NCI-H2107 treated with DMSO at 0.1 percent for 48 hours (cell line): ENCODE measurements around the gene HCAR2.
"Not testable (repeated sequence)": the region's sequence is repeated elsewhere in the genome, so short reads cannot be mapped to it uniquely, and the experiment has no call there.

Experiments used
- DNase-seq: peaks from one replicate; lab custom pipeline; 2025; ENCODE audit not compliant: unreplicated experiment; lab: John Stamatoyannopoulos, UW

Gene HCAR2

DNA sequence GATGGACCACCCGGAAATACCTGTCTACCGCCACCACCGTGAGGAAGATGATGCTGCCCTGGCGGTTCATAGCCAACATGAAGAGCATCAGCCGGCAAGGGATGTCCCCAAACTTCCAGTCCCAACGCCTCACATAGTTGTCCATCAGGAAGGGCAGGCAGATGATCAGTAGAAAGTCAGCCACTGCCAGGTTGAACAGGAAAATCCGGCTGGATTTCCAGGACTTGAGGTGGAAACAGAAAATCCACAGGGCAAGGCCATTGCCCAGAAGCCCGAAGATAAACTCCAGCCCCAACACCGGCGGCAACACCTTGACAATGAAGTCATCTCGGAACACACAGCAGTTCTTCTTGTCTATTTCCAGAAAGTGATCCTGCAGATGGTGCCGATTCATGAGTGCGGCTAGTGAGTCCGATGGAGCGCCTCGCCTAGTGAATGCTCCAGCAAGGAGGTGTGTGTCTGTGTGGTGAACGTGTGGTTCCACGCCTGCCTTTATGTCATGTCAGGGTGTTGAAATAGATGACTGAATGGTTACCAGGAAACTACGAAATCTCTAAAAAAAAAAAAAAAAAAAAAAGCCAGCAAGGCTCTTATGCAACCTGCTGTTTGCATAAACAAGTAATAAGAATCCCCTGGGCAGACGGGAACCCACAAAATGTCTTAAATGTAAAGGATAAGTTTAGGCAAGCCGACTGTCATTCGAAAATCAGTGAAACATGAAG lies at the start of gene HCAR2:
Gene HCAR2 (minus strand): TSS at position 468 of the 722 bp plus-strand sequence. CDS start 74 bp downstream, at position 394.
- peak; percentile 24 for DNase-seq

DNA sequence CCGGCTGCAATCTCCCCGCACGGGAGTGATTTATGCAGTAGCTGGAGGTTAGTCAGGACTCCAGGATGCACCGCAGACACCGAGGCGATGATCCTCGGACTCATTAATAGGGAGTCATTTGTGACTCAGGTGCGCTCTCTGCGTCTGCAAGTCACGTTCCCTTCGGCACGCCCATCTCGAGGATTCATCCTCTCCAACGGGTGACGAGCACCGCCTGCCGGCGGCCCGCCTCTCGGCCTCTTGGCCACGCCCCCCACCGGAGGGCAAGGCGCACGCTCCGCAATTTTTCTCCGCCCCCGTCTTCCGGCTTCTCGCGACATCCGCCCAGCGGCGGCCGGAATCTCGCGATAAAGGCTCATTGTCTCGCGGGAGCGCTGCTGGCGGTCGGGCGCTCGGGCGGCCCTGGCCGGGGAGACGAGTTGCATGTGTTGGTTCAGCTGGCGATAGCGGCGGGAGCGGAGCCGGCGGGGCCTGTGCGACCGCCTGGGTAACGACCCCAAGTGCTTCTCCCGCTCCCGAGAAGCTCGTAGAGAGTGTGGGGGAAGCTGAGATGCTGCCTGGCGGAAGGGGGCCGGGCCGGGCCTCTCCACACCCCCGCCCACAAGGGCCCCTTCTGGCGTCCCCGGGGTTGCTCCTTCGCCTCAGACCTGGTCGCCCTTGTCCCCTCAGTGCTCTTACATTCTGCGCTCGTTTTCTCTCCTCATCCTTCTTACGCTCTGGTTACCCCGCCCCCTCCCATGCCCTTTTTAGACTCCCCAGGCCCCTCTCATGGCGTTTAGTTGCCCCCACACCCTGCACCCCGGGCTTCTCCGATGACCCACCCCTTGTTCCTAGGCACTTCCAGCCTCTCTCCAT lies 49.5 kb upstream of the HCAR2 start, which contains the start of gene DENR:
Gene DENR (plus strand): TSS at position 361 of the 855 bp plus-strand sequence. CDS start 878 bp downstream, outside the sequence.
- peak; percentile 95 for DNase-seq

DNA sequence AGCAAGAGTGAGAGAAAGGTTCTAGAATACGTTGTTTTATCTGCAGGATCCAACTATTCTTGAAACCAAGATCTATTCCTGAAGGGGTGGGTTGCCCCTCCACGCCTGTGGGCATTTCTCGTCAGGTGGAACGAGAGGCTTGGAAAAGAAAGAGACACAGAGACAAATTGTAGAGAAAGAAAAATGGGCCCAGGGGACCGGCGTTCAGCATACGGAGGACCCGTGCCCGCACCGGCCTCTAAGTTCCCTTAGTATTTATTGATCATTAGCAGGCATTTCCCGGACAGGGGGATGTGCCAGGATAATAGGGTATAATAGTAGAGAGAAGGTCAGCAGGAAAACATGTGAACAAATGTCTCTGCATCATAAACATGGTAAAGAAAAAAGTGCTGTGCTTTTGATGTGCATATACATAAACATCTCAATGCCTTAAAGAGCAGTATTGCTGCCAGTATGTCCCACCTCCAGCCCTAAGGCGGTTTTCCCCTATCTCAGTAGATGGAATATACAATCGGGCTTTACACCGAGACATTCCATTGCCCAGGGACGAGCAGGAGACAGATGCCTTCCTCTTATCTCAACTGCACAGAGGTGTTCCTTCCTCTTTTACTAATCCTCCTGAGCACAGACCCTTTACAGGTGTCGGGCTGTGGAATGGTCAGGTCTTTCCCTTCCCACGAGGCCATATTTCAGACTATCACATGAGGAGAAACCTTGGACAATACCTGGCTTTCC lies 47.8 kb upstream of the HCAR2 start:
- DNase-seq = not testable (repeated sequence)

DNA sequence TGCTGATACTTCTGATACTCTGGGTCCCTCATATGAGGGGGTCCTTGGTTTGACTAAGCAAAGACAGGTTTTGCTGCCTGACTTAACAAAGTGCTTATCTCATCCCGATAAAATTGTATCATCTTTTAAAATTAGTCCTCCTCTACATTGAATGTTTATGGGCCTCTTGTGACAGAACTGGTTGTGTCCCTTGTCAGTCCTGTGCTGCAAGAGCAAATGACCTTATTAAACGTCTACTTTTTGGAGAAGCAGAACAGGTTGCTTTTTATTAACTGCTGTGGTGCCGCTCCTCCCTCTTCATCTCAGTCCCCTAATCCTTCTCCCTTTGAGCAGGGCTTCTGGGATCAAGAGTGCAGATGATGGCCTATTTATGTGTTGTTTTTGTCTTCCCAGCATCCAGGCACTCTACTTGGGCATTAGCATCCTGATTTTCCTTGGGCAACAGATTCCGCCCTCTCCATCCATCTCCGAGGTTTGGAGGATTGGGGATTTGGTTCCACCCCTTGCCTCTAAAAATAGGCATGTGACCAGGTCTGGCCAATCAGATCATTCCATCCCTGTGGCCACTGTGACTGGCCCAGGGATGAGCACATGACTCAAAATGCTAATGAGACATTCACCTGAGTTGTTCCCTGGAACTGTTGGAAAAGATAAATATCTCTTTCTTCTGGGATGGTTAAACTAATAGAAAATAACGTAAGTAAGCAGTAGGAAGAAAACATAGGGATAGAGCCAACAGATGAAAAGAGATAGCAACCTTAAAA lies 46.6 kb upstream of the HCAR2 start:
- DNase-seq = no peak

DNA sequence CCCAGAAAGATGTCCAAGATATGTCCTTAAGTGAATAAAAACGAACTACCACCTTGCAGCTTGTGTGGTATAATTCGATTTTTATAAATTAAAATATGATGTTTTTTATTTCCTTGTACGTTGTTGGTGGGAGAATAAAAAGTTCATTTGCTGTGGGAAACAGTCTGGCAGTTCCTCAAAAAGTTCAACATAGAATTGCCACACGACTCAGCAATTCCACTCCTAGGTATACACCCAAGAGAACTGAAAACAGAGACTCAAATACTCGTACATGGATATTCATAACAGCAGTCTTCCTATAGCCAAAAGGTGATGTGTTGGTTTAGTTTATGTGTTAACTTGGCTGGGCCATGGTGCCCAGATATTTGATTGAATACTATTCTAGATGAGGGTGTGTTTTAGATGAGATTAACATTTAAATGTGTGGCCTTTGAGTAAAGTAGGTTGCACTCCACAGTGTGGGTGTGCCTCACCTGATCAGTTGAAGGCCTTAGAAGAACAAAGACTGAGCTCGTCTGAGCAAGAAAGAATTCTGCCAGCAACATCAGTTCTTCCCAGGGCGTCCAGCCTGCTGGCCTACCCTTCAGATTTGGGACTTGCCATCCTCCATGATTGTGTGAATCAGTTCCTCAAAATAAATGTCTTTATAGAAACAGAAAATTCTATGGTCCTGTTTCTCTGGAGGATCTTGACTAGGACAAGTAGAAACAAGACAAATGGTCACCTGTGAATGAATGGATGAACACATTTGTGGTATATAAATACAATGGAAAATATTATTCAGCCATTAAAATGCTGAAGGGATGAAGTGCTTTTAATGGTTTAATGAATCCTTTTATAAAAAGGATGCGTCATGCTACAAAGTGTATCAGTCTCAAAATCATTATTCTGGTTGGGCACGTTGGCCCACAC lies 44.3 kb upstream of the HCAR2 start:
- DNase-seq = no peak

DNA sequence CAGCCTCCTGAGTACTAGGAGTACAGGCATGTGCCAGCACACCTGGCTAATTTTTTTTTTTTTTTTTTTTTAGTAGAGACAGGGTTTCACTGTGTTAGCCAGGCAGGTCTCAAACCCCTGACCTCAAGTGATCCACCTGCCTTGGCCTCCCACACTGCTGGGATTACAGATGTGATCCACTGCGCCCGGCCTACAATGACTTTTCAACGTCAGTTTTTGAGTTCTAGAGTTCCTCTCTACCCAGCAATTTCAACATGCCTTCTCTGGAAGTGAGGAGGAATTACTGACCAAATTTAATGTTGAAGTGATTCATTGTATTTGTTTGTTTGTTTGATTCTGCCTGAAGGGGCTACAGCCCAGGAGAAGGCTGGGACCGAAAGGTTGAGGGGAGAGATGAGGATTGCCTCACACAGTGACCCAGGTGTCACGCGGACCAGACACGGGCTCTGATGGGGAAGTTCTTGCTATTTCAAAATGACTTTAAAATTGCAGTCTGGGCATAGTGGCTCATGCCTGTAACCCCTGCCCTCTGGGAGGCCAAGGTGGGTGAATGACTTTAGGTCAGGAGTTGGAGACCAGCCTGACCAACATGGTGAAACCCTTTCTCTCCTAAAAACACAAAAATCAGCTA lies 40.9 kb upstream of the HCAR2 start:
- no peak for DNase-seq

DNA sequence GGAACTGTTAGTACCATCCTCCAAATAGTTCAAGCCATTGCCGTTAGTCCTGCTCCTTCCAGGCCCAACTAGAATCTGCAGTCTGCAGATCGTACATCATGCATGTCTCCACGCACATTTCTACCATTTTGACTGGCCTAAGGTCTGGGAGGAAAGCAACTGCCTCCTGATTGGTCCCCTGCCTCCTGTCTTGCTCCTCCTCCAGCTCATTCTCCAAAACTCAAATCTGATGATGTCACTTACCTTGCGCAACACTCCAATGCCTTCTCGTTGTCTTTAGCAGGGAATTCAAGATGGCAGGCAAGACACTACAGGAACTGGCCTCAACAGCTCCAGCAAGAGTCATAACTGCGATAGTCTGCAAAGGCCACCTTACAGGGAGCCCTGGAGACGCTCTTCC lies 37.2 kb upstream of the HCAR2 start:
- DNase-seq = no peak

DNA sequence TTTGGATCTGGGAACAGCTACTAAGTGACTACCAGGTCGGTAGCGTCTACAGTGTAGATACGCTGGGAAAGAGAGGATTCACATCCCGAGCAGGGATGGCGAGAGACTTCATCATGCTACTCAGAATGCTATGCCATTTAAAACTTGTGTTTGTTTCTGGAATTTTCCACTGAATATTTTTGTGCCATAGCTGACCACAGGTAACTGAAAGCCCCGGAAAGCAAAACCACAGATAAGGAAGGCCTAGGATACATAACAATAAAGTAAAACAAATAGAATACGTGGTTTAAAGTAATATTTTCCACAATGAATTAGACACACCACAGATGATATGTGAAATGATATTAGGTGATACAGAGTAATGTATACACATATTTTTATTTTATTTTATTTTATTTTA lies 35.4 kb upstream of the HCAR2 start:
- DNase-seq = no peak

DNA sequence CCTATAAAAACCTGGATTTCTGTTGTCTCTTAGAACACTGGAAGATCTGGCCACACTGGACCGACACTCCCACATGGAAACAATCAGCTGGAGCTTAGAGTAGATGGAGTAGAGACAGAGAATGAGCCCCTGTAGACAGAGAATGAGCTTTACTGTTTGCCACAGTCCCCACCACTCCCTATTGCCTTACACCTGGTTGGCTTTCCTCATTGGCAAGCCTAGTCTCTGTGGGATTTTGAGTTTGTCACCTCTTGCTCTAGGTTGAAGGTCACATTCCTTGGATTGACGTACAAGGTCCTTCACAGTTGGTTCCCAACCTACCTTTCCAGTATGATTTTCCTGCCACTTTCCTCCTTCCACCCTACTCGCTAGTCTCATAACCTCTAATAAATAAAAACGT lies 29.5 kb upstream of the HCAR2 start:
- no peak for DNase-seq

DNA sequence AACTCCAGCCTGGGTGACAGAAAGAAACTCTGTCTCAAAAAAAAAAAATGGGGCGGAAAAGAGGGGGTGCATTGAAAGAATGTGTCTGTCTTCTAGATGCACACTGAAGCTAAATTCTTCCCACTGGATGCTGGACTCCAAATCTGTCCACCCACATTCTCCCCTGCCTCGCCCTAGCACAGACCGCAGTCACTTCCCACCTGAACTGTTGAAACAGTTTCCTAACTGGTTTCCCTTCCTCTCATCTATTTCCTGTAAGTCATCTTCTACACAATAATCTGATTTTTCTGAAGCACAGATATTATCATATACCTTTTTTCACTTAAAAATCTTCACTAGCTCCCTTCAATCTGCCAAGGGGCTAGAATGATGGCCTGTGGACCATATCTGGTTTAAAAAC lies 29.0 kb upstream of the HCAR2 start:
- DNase-seq = no peak

DNA sequence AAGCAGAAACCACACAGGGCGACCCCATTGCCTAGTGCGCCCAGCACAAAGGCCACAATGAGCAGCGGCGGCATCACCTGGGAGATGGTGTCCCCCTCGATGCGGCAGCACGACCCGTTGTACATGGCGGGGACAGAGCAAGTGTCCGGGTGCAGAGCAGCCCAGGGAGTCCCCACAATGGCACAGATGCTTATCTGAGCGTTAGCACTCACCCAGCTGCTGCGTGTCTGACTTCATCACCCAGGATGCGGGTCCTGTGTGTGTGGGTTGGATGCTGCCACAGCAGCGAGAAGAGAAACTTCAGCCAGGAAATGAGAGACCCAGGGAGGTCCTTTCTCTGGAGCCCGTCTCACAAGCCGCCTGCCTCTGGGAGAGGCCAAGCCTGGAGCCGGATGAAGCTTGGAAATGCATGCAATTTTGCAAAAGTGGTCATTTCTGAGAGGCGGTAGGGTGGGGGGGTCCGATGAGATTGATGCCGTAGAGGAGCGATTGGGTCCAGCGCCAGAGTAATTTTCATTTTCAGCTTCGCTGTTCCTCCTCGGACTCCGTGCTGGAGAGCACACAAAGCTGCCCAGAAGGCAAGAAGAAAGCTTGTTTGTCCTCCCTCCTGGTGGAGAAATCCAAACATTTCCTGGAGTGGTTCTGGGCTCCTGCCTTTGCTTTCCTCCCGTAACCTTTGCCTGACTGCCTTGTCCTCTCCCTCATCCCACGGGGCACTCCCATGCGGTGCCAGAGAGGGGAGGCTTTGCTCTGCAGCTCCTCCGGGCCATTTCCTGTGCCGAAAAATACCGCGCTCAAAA lies 27.3 kb upstream of the HCAR2 start, which contains the start of gene HCAR1:
Gene HCAR1 (minus strand): TSS at position 630 of the 800 bp plus-strand sequence. CDS start 505 bp downstream, at position 125.
- DNase-seq = peak; percentile 13

DNA sequence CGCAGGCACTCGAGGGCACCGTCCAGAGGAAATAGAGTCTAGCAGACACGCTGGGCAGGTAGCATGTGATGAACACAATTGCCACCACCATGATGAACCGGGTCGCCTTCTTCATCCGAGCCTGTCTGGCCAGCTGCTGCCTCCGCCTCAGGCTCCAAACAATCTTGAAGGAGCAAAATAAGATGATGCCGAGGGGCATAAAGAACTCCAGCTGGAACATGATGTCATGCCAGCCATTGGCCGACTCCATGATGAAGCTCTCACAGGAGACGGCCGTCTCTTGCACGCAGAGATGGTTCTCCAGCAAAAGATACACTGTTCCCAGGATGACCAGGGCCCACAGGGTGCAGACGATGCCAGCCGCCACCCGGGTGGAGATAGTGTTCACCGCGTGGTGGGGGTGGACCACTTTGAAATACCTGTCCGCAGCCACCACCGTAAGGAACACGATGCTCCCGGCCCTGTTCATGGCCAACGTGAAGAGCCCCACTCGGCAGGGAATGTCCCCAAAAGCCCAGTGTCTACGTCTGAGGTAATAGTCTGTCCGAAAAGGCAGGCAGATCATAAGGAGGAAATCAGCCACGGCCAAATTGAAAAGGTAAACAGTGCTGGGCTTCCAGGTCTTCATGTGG lies 26.5 kb upstream of the HCAR2 start:
- no peak for DNase-seq

DNA sequence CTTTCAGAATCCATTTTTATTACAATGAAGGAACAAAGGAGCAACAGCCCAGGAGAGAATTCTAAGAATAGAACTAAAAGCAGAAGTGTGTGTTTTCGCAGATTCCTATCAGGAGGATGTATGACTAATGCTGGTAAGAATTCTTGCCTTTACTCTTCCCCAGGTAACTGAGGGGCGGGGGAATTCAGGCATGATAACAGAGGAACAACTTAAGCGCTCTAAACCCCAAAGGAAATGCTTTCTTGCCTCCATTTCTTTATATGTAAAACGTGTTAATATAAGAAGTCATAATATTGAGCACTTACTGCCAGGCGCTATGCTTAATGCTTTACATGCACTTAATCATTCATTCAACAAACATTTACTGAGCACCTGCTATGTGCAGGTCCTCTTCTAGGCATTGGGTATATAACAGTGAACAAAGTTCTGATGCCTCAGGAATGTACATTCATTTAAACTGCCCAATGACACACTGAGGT lies 23.0 kb upstream of the HCAR2 start:
- DNase-seq = no peak

DNA sequence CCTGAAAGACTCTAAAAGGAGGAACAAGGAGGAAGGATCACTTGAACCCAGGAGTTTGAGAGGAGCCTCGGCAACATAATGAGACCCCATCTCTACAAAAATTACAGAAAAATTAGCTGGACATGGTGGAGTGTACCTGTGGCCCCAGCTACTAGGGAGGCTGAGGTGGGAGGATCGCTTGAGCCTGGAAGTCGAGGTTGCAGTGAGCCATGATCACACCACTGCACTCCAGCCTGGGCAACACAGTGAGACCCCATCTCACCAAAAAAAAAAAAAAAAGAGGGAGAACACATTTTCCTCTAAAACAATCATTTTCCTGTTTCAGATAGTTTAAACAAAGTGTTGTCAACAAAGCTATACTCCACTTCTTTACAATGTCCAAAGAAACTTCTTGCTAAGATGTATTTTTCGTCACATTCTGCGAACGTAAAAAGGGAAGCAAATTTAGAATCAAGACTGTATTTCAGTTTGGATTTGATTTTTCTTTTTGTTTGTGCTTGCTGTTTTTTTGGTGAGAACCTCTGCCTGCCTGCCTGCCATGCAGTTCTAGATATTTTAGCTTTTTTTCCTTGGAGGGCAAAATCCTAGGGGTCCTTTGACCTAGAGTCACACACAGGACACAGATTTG lies 22.4 kb upstream of the HCAR2 start:
- DNase-seq = no peak

DNA sequence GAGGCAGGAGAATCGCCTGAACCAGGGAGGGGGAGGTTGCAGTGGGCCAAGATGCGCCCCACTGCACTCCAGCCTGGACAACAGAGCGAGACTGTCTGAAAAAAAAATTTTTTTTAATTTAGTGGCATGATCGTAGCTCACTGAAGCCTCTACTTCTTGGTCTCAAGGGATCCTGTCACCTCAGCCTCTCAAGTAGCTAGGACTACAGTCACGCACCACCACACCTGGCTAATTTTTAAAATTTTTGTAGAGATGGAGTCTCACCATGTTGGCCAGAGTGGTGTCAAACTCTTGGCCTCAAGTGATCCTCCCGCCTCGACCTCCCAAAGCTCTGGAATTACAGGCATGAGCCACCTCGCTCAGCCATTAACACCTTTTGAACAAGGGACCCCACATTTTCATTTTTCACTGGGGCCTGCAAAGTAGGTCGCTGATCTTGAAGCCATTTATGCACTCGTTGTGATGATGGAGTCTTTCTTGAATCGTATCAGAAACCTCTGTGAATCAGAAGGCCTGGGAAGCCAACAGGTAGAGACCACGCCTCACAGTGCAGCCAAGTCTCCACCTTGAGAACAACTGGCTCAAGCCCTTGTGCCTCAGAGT lies 21.6 kb upstream of the HCAR2 start:
- DNase-seq = no peak

DNA sequence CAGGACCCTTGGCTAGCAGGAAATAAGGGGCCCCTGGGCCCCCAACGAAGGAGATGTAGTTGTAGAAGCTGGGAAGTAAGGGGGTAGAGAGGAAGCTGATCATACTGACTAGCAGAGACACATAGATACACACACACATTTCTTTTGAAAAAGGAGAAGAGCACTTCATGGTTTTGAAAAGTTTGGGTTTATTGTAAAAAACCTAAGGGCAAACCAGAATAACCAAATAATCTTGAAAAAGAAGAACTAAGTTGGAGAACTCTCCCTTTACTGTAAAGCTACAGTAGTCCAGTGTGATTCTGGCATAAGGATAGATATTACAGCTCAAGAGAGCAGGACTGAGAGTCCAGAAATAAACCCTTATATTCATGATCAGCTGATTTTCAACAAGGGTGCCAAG lies 19.2 kb upstream of the HCAR2 start:
- no peak for DNase-seq

DNA sequence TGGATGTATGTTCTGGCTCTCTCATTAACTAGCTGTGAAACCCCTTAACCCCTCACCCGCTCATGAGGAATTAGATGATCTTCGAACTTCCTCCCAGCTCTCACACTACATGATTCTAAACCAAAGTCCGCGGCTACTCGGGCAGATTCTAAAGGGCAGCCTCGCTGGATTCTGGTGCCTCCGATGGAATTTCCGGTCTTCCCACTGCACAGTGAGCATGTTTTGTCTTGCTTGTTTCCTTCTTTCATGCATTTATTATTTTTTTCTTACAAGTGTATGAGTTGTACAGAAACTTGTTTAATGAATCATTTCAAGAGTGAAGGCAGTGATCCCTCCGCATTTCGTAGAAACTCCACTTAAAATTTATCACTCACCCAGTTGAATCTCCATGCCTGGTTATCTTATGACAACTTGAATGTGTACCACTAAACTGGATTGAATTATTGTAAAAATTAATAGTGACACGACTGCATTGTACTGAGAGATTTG lies 17.9 kb upstream of the HCAR2 start:
- DNase-seq = no peak
